Cardiac fibroblast (primary cell): Measurements from ENCODE around the gene HPCA.
"Not testable (repeated sequence)": the region's sequence is repeated elsewhere in the genome, so short reads cannot be mapped to it uniquely, and the experiment has no call there.

Experiments used
- DNase-seq, 2 donors: peaks; one replicate each; pipeline versions ENCODE4 v3.0.0 to v3.0.0-alpha.2; 2010; ENCODE audit warnings: low read depth in 2 of 2
- H3K4me3 ChIP-seq, 2 donors: replicated peaks in 1 of 2; 1 replicate in 1 of 2; 2 replicates in 1 of 2; pipeline ENCODE4 v1.5.1; 2011; ENCODE audit warnings: low read depth in 2 of 2, low read length in 2 of 2, mild to moderate bottlenecking in 2 of 2, moderate library complexity in 1 of 2
- CTCF ChIP-seq: IDR thresholded peaks from one replicate; pipeline ENCODE4 v1.5.1; 2011; ENCODE audit warnings: low read depth, mild to moderate bottlenecking, low read length, inconsistent platforms

Gene HPCA

GRCh38 chr1:32903991-32904785 is 17.9 kb downstream of the HPCA start:
- DNase-seq: no peak
- no peak for TF ChIP-seq CTCF
- H3K4me3 ChIP-seq: no peak overlapping the region

- H3K4me3 ChIP-seq: no peak overlapping the region
- TF ChIP-seq CTCF: no peak
- no peak for DNase-seq
These were observed 18.5 kb downstream of the HPCA start for GRCh38 chr1:32904797-32905196.

- not testable (repeated sequence) for DNase-seq, H3K4me3 ChIP-seq
These were observed 19.3 kb downstream of the HPCA start for GRCh38 chr1:32905588-32905987.

GRCh38 chr1:32906654-32907053 is 20.4 kb downstream of the HPCA start:
- H3K4me3 ChIP-seq: no peak overlapping the region
- no peak for DNase-seq
- TF ChIP-seq CTCF: no peak

- no peak for TF ChIP-seq CTCF
- peak; percentile 32 to 68 for DNase-seq
- H3K4me3 ChIP-seq: no peak overlapping the region
These were observed 21.1 kb downstream of the HPCA start for GRCh38 chr1:32907435-32907834.

- H3K4me3 ChIP-seq: no peak overlapping the region
- DNase-seq: no peak
- no peak for TF ChIP-seq CTCF
These were observed 24.0 kb downstream of the HPCA start for GRCh38 chr1:32910319-32910718.

- no peak overlapping the region for H3K4me3 ChIP-seq
- TF ChIP-seq CTCF: no peak
- peak in 1 of 2 donors; percentile 44 for DNase-seq
These were observed 29.7 kb downstream of the HPCA start for GRCh38 chr1:32915766-32916706.
